ENCODE results near the gene ARRDC2.

The ARRDC2 gene

DNA sequence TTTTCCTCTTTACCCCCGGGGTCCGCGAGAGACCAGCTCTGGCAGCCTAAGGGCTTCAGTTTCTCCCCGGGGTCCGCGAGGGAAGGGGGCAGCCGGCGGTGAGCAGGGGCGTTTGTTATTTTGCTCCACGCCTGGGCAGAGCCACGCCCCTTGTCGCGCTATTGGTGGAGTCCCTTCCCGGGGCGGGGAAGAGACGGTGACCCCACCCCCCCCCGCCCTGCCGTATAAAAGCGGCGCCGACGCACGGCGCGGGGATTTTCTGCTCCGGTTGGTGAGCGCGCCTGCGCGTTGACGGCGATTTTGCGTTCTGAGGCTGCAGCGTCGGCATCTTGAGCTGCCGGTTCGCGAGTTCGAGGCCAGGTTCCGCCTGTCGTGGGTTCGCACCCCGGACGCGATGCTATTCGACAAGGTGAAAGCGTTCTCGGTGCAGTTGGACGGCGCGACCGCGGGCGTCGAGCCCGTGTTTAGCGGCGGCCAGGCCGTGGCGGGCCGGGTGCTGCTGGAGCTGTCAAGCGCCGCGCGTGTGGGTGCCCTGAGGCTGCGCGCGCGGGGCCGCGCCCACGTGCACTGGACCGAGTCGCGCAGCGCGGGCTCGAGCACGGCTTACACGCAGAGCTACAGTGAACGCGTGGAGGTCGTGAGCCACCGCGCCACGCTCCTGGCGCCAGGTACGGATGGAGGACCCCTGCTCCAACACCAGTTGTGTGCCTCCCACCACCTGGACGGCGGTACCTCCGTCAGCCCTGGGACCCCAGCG is at the start of gene ARRDC2:
ARRDC2 (plus strand) TSS at position 254 of the 757 bp plus-strand sequence; CDS start at position 395, 141 bp downstream.
- Mint-ChIP-seq H3K36me3 (peaks cover 2% of the 10 kb centered on the region), H3K9me3 (ENCODE audit: low read depth) (no peaks in the 10 kb centered on the region), H3K4me1 (ENCODE audit: low read depth) (peaks cover 28% of the 10 kb centered on the region), H3K27ac (peak within 1 kb of the TSS; percentile 84), H3K27me3 (no peaks in the 10 kb centered on the region), H3K4me3 (peak within 1 kb of the TSS; percentile 87)

DNA sequence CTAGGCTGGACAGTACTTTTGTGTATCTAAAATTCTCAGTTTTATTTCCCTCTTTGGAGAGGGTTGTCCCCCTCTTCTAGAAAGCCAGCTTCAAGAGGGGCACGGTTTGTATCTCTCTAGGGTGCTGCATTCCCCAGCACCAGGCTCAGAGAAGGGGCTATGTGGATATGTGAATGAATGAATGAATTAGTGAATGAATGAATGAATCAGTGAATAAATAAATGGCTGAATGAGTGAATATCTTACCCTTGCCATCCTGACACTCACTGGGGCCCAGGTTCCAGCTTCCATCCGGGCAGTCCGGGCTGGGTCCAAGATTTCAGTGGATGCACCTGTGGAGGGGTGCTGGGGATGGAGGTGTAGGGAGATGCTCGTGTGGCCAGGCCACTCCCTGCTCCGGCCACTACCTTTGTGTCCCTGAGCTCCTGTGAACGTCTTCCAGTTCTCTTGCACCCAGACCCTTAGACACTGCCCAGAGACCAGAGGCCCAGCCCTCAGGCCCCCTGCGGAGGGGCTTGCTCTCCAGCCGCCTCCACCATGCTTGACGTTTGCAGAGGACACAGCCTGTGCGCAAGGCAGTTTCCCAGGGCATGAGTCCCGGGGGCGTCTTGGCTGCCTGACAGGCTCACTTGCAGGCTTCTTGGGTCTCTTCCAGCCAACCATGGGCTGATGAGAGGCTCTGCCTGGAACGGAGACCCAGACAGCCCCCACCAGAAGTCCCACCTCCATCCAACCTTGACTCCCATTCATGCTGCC is 43.9 kb upstream of the ARRDC2 start:
- Mint-ChIP-seq H3K27me3 (peaks cover 14% of the 10 kb centered on the region), H3K36me3 (no peaks in the 10 kb centered on the region), H3K4me3 (no peak overlapping the region), H3K4me1 (ENCODE audit: low read depth) (peaks cover 7% of the 10 kb centered on the region), H3K9me3 (ENCODE audit: low read depth) (no peaks in the 10 kb centered on the region), H3K27ac (no peak overlapping the region)

DNA sequence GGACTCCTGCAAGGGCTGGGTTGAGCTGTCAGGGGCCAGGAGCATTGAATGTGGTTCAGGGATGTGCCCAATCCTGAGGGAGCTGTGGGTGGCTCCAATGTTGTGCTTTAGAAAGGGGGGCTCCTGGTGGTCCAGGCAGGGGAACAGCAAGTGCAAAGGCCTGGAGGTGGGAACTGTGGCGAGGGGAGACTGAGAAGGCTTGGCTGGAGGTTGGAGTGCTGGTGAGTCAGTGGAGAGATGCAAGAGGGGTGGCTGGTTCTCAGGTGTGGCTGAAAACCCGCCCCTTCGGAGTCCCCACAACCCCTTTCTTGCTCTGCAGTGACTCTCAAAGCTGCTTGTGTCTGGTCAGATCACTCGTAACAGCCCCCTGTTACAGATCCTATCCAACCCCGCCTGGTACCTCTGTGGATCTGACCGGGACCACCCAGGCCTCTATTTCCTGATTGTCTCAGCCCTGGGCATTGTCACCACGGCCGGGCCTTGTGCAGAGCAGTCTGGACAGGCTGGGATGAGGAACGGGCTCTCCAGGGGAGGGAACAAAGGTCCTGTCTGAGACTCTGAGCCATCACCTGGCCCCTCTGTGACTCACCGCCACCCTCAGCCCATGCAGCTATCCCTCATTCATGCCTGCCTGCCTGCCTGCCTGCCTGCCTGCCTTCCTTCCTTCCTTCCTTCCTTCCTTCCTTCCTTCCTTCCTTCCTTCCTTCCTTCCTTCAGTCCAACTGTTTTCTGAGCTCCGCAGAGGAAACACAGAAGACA is 42.4 kb upstream of the ARRDC2 start:
- H3K27ac Mint-ChIP-seq: no peak overlapping the region
- no peaks in the 10 kb centered on the region for H3K9me3 Mint-ChIP-seq (ENCODE audit: low read depth)
- H3K36me3 Mint-ChIP-seq: no peaks in the 10 kb centered on the region
- peaks cover 17% of the 10 kb centered on the region for H3K27me3 Mint-ChIP-seq
- no peak overlapping the region for H3K4me3 Mint-ChIP-seq
- peaks cover 7% of the 10 kb centered on the region for H3K4me1 Mint-ChIP-seq (ENCODE audit: low read depth)

GRCh38 chr19:17966129-17966483 is 41.9 kb upstream of the ARRDC2 start:
- no peak overlapping the region for H3K4me3 Mint-ChIP-seq
- H3K27ac Mint-ChIP-seq: no peak overlapping the region
- peaks cover 17% of the 10 kb centered on the region for H3K27me3 Mint-ChIP-seq

GRCh38 chr19:17966550-17967256 is 41.3 kb upstream of the ARRDC2 start, which contains the start of gene KCNN1:
KCNN1 (plus strand) TSS chr19:17967107; CDS start chr19:17973889, 6,782 bp downstream.
- H3K27ac Mint-ChIP-seq: no peak within 1 kb of the TSS
- peaks cover 17% of the 10 kb centered on the region for H3K27me3 Mint-ChIP-seq
- H3K36me3 Mint-ChIP-seq: no peaks in the 10 kb centered on the region
- no peaks in the 10 kb centered on the region for H3K9me3 Mint-ChIP-seq (ENCODE audit: low read depth)
- H3K4me3 Mint-ChIP-seq: peak within 1 kb of the TSS; percentile 80
- peaks cover 7% of the 10 kb centered on the region for H3K4me1 Mint-ChIP-seq (ENCODE audit: low read depth)

More at GRCh38 chr19:17966129-17966483, 41.9 kb upstream of the ARRDC2 start:
- Mint-ChIP-seq H3K4me1 (ENCODE audit: low read depth) (peaks cover 7% of the 10 kb centered on the region), H3K9me3 (ENCODE audit: low read depth) (no peaks in the 10 kb centered on the region), H3K36me3 (no peaks in the 10 kb centered on the region)

- H3K9me3 Mint-ChIP-seq (ENCODE audit: low read depth): no peaks in the 10 kb centered on the region
- H3K27me3 Mint-ChIP-seq: peaks cover 18% of the 10 kb centered on the region
- H3K27ac Mint-ChIP-seq: no peak overlapping the region
- H3K4me1 Mint-ChIP-seq (ENCODE audit: low read depth): peaks cover 7% of the 10 kb centered on the region
- peak overlapping the region; percentile 75 for H3K4me3 Mint-ChIP-seq
- no peaks in the 10 kb centered on the region for H3K36me3 Mint-ChIP-seq
Observed at GRCh38 chr19:17967257-17968051, 40.5 kb upstream of the ARRDC2 start.

DNA sequence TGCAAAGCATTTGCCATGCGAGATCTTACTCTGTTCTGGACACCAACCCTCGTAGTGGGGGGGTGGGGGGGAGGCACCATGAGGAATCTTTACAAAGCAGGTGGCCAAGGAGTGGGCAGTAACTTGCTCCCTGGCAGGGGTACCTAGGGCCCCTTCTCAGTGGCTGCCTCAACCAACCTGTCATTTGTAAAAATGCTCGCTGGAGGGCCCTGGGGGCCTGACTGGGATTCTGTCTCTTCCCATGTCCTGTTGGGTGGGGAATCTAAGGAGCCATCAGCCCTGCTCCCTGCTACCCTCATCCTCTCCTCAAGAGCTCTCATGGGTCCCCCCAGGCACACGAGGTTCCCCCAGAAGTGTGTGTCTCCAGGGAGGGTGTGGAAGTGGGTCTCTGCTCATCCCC is 39.6 kb upstream of the ARRDC2 start:
- H3K9me3 Mint-ChIP-seq (ENCODE audit: low read depth): no peaks in the 10 kb centered on the region
- H3K4me3 Mint-ChIP-seq: no peak overlapping the region
- H3K36me3 Mint-ChIP-seq: no peaks in the 10 kb centered on the region
- H3K27ac Mint-ChIP-seq: no peak overlapping the region
- H3K4me1 Mint-ChIP-seq (ENCODE audit: low read depth): peaks cover 7% of the 10 kb centered on the region
- peaks cover 18% of the 10 kb centered on the region for H3K27me3 Mint-ChIP-seq

- Mint-ChIP-seq H3K36me3 (no peaks in the 10 kb centered on the region), H3K4me3 (no peak overlapping the region), H3K9me3 (ENCODE audit: low read depth) (no peaks in the 10 kb centered on the region), H3K27me3 (peaks cover 16% of the 10 kb centered on the region), H3K4me1 (ENCODE audit: low read depth) (peaks cover 7% of the 10 kb centered on the region), H3K27ac (no peak overlapping the region)
Observed at GRCh38 chr19:17969096-17969792, 38.7 kb upstream of the ARRDC2 start.

- H3K27ac Mint-ChIP-seq: no peak overlapping the region
- peaks cover 2% of the 10 kb centered on the region for H3K4me1 Mint-ChIP-seq (ENCODE audit: low read depth)
- H3K27me3 Mint-ChIP-seq: peaks cover 6% of the 10 kb centered on the region
- H3K4me3 Mint-ChIP-seq: no peak overlapping the region
- H3K9me3 Mint-ChIP-seq (ENCODE audit: low read depth): no peaks in the 10 kb centered on the region
- no peaks in the 10 kb centered on the region for H3K36me3 Mint-ChIP-seq
Observed at GRCh38 chr19:17972230-17972629, 35.7 kb upstream of the ARRDC2 start.

- no peak overlapping the region for H3K27ac Mint-ChIP-seq
- peaks cover 4% of the 10 kb centered on the region for H3K27me3 Mint-ChIP-seq
- no peaks in the 10 kb centered on the region for H3K9me3 Mint-ChIP-seq (ENCODE audit: low read depth)
- H3K4me1 Mint-ChIP-seq (ENCODE audit: low read depth): no peaks in the 10 kb centered on the region
- no peak overlapping the region for H3K4me3 Mint-ChIP-seq
- H3K36me3 Mint-ChIP-seq: no peaks in the 10 kb centered on the region
Observed at GRCh38 chr19:17973759-17974158, 34.2 kb upstream of the ARRDC2 start.

GRCh38 chr19:17974551-17974950 is 33.4 kb upstream of the ARRDC2 start:
- Mint-ChIP-seq H3K36me3 (no peaks in the 10 kb centered on the region), H3K4me1 (ENCODE audit: low read depth) (no peaks in the 10 kb centered on the region), H3K4me3 (no peak overlapping the region), H3K27me3 (peaks cover 4% of the 10 kb centered on the region), H3K9me3 (ENCODE audit: low read depth) (no peaks in the 10 kb centered on the region), H3K27ac (no peak overlapping the region)

DNA sequence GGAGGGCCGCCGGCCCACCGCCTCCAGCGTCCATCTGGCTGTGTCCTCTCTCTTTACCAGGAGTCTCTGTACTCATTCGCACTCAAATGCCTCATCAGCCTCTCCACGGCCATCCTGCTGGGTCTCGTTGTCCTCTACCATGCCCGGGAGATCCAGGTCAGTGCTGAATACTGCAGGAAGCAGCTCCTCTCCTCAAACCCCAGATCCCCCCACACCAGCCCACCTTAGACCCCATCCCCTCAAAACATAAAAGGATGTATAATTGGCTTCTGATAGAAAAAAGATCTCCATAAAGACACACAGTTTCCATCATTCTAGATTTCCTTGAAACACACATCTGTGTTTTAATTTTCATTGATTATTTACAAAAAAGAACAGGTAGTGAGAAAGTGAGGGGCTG is 32.9 kb upstream of the ARRDC2 start:
- Mint-ChIP-seq H3K27me3 (peaks cover 1% of the 10 kb centered on the region), H3K36me3 (no peaks in the 10 kb centered on the region), H3K4me1 (ENCODE audit: low read depth) (no peaks in the 10 kb centered on the region), H3K9me3 (ENCODE audit: low read depth) (no peaks in the 10 kb centered on the region), H3K27ac (no peak overlapping the region), H3K4me3 (no peak overlapping the region)

- H3K9me3 Mint-ChIP-seq (ENCODE audit: low read depth): no peaks in the 10 kb centered on the region
- H3K36me3 Mint-ChIP-seq: no peaks in the 10 kb centered on the region
- no peak overlapping the region for H3K4me3 Mint-ChIP-seq
- no peak overlapping the region for H3K27ac Mint-ChIP-seq
- H3K4me1 Mint-ChIP-seq (ENCODE audit: low read depth): no peaks in the 10 kb centered on the region
- H3K27me3 Mint-ChIP-seq: peaks cover 6% of the 10 kb centered on the region
Observed at GRCh38 chr19:17977021-17977420, 30.9 kb upstream of the ARRDC2 start.
